ENCODE results near the gene DYSF.

- TF ChIP-seq, protein P1, sequence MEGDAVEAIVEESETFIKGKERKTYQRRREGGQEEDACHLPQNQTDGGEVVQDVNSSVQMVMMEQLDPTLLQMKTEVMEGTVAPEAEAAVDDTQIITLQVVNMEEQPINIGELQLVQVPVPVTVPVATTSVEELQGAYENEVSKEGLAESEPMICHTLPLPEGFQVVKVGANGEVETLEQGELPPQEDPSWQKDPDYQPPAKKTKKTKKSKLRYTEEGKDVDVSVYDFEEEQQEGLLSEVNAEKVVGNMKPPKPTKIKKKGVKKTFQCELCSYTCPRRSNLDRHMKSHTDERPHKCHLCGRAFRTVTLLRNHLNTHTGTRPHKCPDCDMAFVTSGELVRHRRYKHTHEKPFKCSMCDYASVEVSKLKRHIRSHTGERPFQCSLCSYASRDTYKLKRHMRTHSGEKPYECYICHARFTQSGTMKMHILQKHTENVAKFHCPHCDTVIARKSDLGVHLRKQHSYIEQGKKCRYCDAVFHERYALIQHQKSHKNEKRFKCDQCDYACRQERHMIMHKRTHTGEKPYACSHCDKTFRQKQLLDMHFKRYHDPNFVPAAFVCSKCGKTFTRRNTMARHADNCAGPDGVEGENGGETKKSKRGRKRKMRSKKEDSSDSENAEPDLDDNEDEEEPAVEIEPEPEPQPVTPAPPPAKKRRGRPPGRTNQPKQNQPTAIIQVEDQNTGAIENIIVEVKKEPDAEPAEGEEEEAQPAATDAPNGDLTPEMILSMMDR (conservative IDR thresholded peaks at IDR 0.05): no peak
- no peak for TF ChIP-seq ZFX (IDR thresholded peaks at IDR 0.05)
Measured at GRCh38 chr2:71526141-71526540, 72.8 kb downstream of the DYSF start.

Data from C4-2B (cell line).